GM12892 (cell line): ENCODE results near the gene TRPC6.
"Not testable (repeated sequence)": the region's sequence is repeated elsewhere in the genome, so short reads cannot be mapped to it uniquely, and the experiment has no call there.

ENCODE experiments used
- POLR2A ChIP-seq: IDR thresholded peaks from 2 replicates; pipeline ENCODE4 v1.6.1; 2011; ENCODE audit warnings: low read depth, low read length, control low read depth
- POLR2AphosphoS5 ChIP-seq: IDR thresholded peaks from 2 replicates; pipeline ENCODE4 v1.6.1; 2011; ENCODE audit warnings: low read depth, low read length, control low read depth

GRCh38 chr11:101438708-101439107 lies 145.1 kb downstream of the TRPC6 start:
- not testable (repeated sequence) for TF ChIP-seq POLR2A, POLR2AphosphoS5
